Liver (tissue), 9 donors: ENCODE data around the gene SMAD6. TPM values are rescaled to one million over a fixed set of nuclear protein-coding genes. Genes with fewer than 3 reads are reported as not detected.

Source experiments
- DNase-seq: peaks from one replicate; pipeline ENCODE4 v3.0.0-alpha.2; 2017; ENCODE audit warnings: low spot score
- H3K27ac ChIP-seq, 2 donors: one replicate each; pipeline ENCODE4 v1.7.0; 2013; ENCODE audit warnings: inconsistent platforms in 2 of 2, low read length in 2 of 2, control low read depth in 1 of 2, low read depth in 1 of 2, mild to moderate bottlenecking in 1 of 2
- H3K27me3 ChIP-seq, 4 donors: one replicate each; pipeline versions ENCODE4 v1.6.1 to v1.7.0; 2013; ENCODE audit warnings: low read length in 3 of 4, inconsistent platforms in 1 of 4, mild to moderate bottlenecking in 1 of 4, moderate library complexity in 1 of 4; ENCODE audit not compliant: control insufficient read depth in 4 of 4, insufficient read depth in 4 of 4
- H3K36me3 ChIP-seq, 4 donors: one replicate each; pipeline versions ENCODE4 v1.6.1 to v1.7.0; 2013; ENCODE audit warnings: low read length in 3 of 4, mild to moderate bottlenecking in 3 of 4, low read depth in 1 of 4, moderate library complexity in 1 of 4; ENCODE audit not compliant: control insufficient read depth in 4 of 4, insufficient read depth in 3 of 4
- H3K4me1 ChIP-seq, 4 donors: one replicate each; pipeline versions ENCODE4 v1.6.1 to v1.7.0; 2013; ENCODE audit warnings: low read length in 3 of 4, mild to moderate bottlenecking in 3 of 4, moderate library complexity in 1 of 4; ENCODE audit not compliant: control insufficient read depth in 4 of 4, insufficient read depth in 4 of 4
- H3K4me3 ChIP-seq, 3 donors: one replicate each; pipeline versions ENCODE4 v1.6.1 to v1.7.0; 2013; ENCODE audit warnings: low read length in 3 of 3, control low read depth in 1 of 3, low read depth in 1 of 3, mild to moderate bottlenecking in 1 of 3
- H3K9ac ChIP-seq, 2 donors: one replicate each; pipeline ENCODE4 v1.7.0; 2013; ENCODE audit warnings: low read length in 2 of 2, mild to moderate bottlenecking in 2 of 2, moderate library complexity in 2 of 2, control low read depth in 1 of 2, low read depth in 1 of 2
- H3K9me3 ChIP-seq, 4 donors: one replicate each; pipeline versions ENCODE4 v1.6.1 to v1.7.0; 2013; ENCODE audit warnings: low read length in 3 of 4; ENCODE audit not compliant: control insufficient read depth in 4 of 4
- ATF3 ChIP-seq: IDR thresholded peaks from 2 replicates; pipeline ENCODE4 v1.6.1; 2016; ENCODE audit warnings: antibody characterized with exemption
- CTCF ChIP-seq: fragments of 150-350 bp; IDR thresholded peaks from 2 replicates; pipeline ENCODE4 v1.5.1; 2017; ENCODE audit warnings: improper control_type of control experiment, low read depth, low read length; ENCODE audit not compliant: missing input control
- EGR1 ChIP-seq, 2 donors: IDR thresholded peaks; 2 replicates each; pipeline ENCODE4 v1.6.1; 2016 to 2018; ENCODE audit warnings: antibody characterized with exemption in 2 of 2, low read depth in 2 of 2
- FOXA1 ChIP-seq: IDR thresholded peaks from 2 replicates; pipeline ENCODE4 v1.6.1; 2016; ENCODE audit warnings: antibody characterized with exemption
- FOXA2 ChIP-seq: IDR thresholded peaks from 2 replicates; pipeline ENCODE4 v1.6.1; 2016; ENCODE audit warnings: antibody characterized with exemption
- GABPA ChIP-seq, 2 donors: IDR thresholded peaks in 1 of 2; conservative IDR thresholded peaks in 1 of 2; 2 replicates each; pipeline ENCODE4 v1.6.1; 2016; ENCODE audit warnings: antibody characterized with exemption in 2 of 2, mild to moderate bottlenecking in 1 of 2, moderate library complexity in 1 of 2
- HNF4A ChIP-seq, 2 donors: conservative IDR thresholded peaks; 2 replicates each; pipeline ENCODE4 v1.6.1; 2016; ENCODE audit warnings: antibody characterized with exemption in 2 of 2, mild to moderate bottlenecking in 2 of 2
- HNF4G ChIP-seq: IDR thresholded peaks from 2 replicates; pipeline ENCODE4 v1.6.1; 2016; ENCODE audit warnings: antibody characterized with exemption
- JUND ChIP-seq, 2 donors: IDR thresholded peaks; 2 replicates each; pipeline ENCODE4 v1.6.1; 2016; ENCODE audit warnings: antibody characterized with exemption in 2 of 2
- MAX ChIP-seq: IDR thresholded peaks from 2 replicates; pipeline ENCODE4 v1.6.1; 2016; ENCODE audit warnings: antibody characterized with exemption
- NR2F2 ChIP-seq: IDR thresholded peaks from 2 replicates; pipeline ENCODE4 v1.6.1; 2016; ENCODE audit warnings: antibody characterized with exemption
- RAD21 ChIP-seq, 2 donors: IDR thresholded peaks; 2 replicates each; pipeline ENCODE4 v1.6.1; 2016; ENCODE audit warnings: antibody characterized with exemption in 2 of 2, mild to moderate bottlenecking in 2 of 2
- REST ChIP-seq: IDR thresholded peaks from 2 replicates; pipeline ENCODE4 v1.6.1; 2016; ENCODE audit warnings: antibody characterized with exemption, mild to moderate bottlenecking
- RXRA ChIP-seq, 2 donors: IDR thresholded peaks; 2 replicates each; pipeline ENCODE4 v1.6.1; 2017 to 2018; ENCODE audit warnings: antibody characterized with exemption in 2 of 2, mild to moderate bottlenecking in 1 of 2
- SP1 ChIP-seq: IDR thresholded peaks from 2 replicates; pipeline ENCODE4 v1.6.1; 2018; ENCODE audit warnings: antibody characterized with exemption, mild to moderate bottlenecking
- TAF1 ChIP-seq: conservative IDR thresholded peaks from 2 replicates; pipeline ENCODE4 v1.6.1; 2016; ENCODE audit warnings: antibody characterized with exemption, mild to moderate bottlenecking
- YY1 ChIP-seq: IDR thresholded peaks from 2 replicates; pipeline ENCODE4 v1.6.1; 2016; ENCODE audit warnings: antibody characterized with exemption, mild to moderate bottlenecking
- ZBTB33 ChIP-seq: IDR thresholded peaks from 2 replicates; pipeline ENCODE4 v1.6.1; 2016; ENCODE audit warnings: antibody characterized with exemption
- WGBS: extraction: QIAGEN DNeasy Blood & Tissue Kit; methylation state at CpG from one replicate; pipeline ENCODE4 v1.1.7; 2013; 5-methylcytosine and 5-hydroxymethylcytosine counted together
- polyA plus RNA-seq, 2 donors: library from polyadenylated mRNA; stranded (reverse) in 1 of 2; unstranded in 1 of 2; fragments of 200-250 nt in 1 of 2; fragments of >200 nt in 1 of 2; fragmentation: Nextera tagmentation in 1 of 2; extraction: Ambion mirVana in 1 of 2; gene quantifications; one replicate each; pipeline versions ENCODE4 v1.2.1 to v1.2.3, GENCODE V29; 2013 to 2015
- total RNA-seq, 2 donors: library from RNA; depleted of rRNA; stranded (reverse); fragments of >200 nt; gene quantifications; one replicate each; pipeline ENCODE4 v1.2.3, GENCODE V29; 2014
- donor health status: healthy.
- donor health status: healthy.
- donor health status: healthy.
- donor health status: healthy.
- donor health status: healthy.

SMAD6 gene
- total and polyA plus RNA-seq, 4 donors: 1.2 to 15.1 (median 11.0) TPM

- no peaks in the 10 kb centered on the region for H3K9me3 ChIP-seq
- H3K4me1 ChIP-seq: peaks cover 5 to 33% (median 22%) of the 10 kb centered on the region in 4 donors
- DNase-seq: no peak
- H3K9ac ChIP-seq: no peak overlapping the region
- peak overlapping the region in 1 of 2 donors; percentile 11 for H3K27ac ChIP-seq
- H3K36me3 ChIP-seq: peaks cover 0 to 7% (median 6%) of the 10 kb centered on the region in 4 donors
- no peaks in the 10 kb centered on the region for H3K27me3 ChIP-seq
- no peak overlapping the region for H3K4me3 ChIP-seq
- 66% methylated on average over 4 of the region's 4 CpGs for WGBS
- TF ChIP-seq ATF3: no peak
- TF ChIP-seq GABPA (IDR thresholded peaks at IDR 0.05 in 1 of 2, conservative IDR thresholded peaks at IDR 0.05 in 1 of 2): no peak
- TF ChIP-seq YY1: no peak
- TF ChIP-seq MAX: no peak
These were observed 14.6 kb downstream of the SMAD6 start for GRCh38 chr15:66716656-66717020.

- Histone ChIP-seq H3K4me1 (peaks cover 5 to 33% (median 22%) of the 10 kb centered on the region in 4 donors), H3K4me3 (no peak overlapping the region), H3K9me3 (no peaks in the 10 kb centered on the region), H3K27me3 (no peaks in the 10 kb centered on the region), H3K9ac (no peak overlapping the region), H3K36me3 (peaks cover 0 to 7% (median 6%) of the 10 kb centered on the region in 4 donors), H3K27ac (no peak overlapping the region)
- WGBS: 87% methylated on average over 8 of the region's 8 CpGs
- no peak for DNase-seq
- TF ChIP-seq ZBTB33 (no peak), JUND (IDR thresholded peaks at IDR 0.05) (no peak), ATF3 (no peak), NR2F2 (peak; percentile 49), GABPA (IDR thresholded peaks at IDR 0.05 in 1 of 2, conservative IDR thresholded peaks at IDR 0.05 in 1 of 2) (no peak)
These were observed 16.4 kb downstream of the SMAD6 start for GRCh38 chr15:66718220-66718988.

- peaks cover 5 to 23% (median 14%) of the 10 kb centered on the region in 4 donors for H3K4me1 ChIP-seq
- no peak overlapping the region for H3K4me3 ChIP-seq
- H3K36me3 ChIP-seq: peaks cover 0 to 7% (median 6%) of the 10 kb centered on the region in 4 donors
- WGBS: 85% methylated on average over 10 of the region's 10 CpGs
- H3K9me3 ChIP-seq: no peaks in the 10 kb centered on the region
- H3K9ac ChIP-seq: no peak overlapping the region
- no peak for DNase-seq
- H3K27ac ChIP-seq: no peak overlapping the region
- H3K27me3 ChIP-seq: no peaks in the 10 kb centered on the region
- no peak for TF ChIP-seq HNF4G
- no peak for TF ChIP-seq CTCF
- no peak for TF ChIP-seq YY1
- no peak for TF ChIP-seq FOXA1
- no peak for TF ChIP-seq TAF1
- no peak for TF ChIP-seq HNF4A (conservative IDR thresholded peaks at IDR 0.05)
- TF ChIP-seq JUND (IDR thresholded peaks at IDR 0.05): no peak
- TF ChIP-seq RAD21 (IDR thresholded peaks at IDR 0.05): no peak
- no peak for TF ChIP-seq NR2F2
- TF ChIP-seq SP1: no peak
- TF ChIP-seq RXRA (IDR thresholded peaks at IDR 0.05): no peak
- no peak for TF ChIP-seq FOXA2
- TF ChIP-seq ATF3: no peak
- TF ChIP-seq REST: no peak
- TF ChIP-seq MAX: no peak
- TF ChIP-seq GABPA (IDR thresholded peaks at IDR 0.05 in 1 of 2, conservative IDR thresholded peaks at IDR 0.05 in 1 of 2): no peak
- no peak for TF ChIP-seq EGR1 (IDR thresholded peaks at IDR 0.05; ENCODE audit: low read depth in 2 of 2)
These were observed 17.4 kb downstream of the SMAD6 start for GRCh38 chr15:66719471-66719870.
